Erythroblast (primary cell): Measurements from ENCODE around the gene KLF4.

Experiments used
- GATA1 ChIP-seq: IDR thresholded peaks from 2 replicates; pipeline ENCODE4 v1.6.1; 2011; ENCODE audit warnings: low read depth, mild to moderate bottlenecking, control low read depth, low read length, moderate library complexity
- POLR2A ChIP-seq: IDR thresholded peaks from 2 replicates; pipeline ENCODE4 v1.6.1; 2011; ENCODE audit warnings: mild to moderate bottlenecking, low read length

DNA sequence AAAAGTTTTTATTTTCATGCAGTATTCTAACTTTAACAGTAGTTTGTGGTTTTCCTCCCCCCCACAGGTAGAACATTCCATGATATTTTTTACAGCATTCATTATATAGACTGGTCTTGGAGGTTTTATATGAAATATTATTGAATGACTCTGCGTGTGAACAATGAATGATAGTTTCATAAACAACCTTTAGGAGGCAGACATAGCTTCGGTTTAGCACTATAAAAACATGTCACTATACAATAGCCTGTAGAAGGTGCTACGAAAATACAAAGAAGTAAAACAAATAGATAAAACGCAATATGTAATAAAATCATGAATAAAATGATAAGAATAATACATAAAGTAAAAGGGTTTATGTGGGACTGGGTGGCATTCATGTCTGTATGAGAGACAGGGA, 8.5 kb downstream of the KLF4 start:
- TF ChIP-seq POLR2A = no peak
- TF ChIP-seq GATA1 = no peak
